Tibial artery (tissue), 4 donors: Measurements from ENCODE around the gene HTT.

Experiments
- DNase-seq, 2 donors: peaks; one replicate each; pipeline ENCODE4 v3.0.0-alpha.2; 2019
- H3K27ac ChIP-seq, 2 donors: fragments of 200-600 bp; sonication (generic) in 1 of 2; 1 replicate in 1 of 2; 2 replicates in 1 of 2; pipeline ENCODE4 v1.5.1; 2018 to 2019; ENCODE audit warnings: mild to moderate bottlenecking in 1 of 2
- H3K27me3 ChIP-seq, 2 donors: fragments of 200-600 bp; sonication (generic) in 1 of 2; one replicate each; pipeline versions ENCODE4 v1.5.1 to v1.6.0; 2016 to 2019
- H3K36me3 ChIP-seq, 3 donors: fragments of 200-600 bp; sonication (generic) in 2 of 3; one replicate each; pipeline ENCODE4 v1.5.1; 2016 to 2019; ENCODE audit warnings: mild to moderate bottlenecking in 2 of 3
- H3K4me1 ChIP-seq, 4 donors: fragments of 200-600 bp; sonication (generic) in 2 of 4; 1 replicate in 3 of 4; 2 replicates in 1 of 4; pipeline ENCODE4 v1.5.1; 2016 to 2019
- H3K4me3 ChIP-seq, 2 donors: fragments of 200-600 bp; sonication (generic) in 1 of 2; 1 replicate in 1 of 2; 2 replicates in 1 of 2; pipeline ENCODE4 v1.5.1; 2018 to 2019; ENCODE audit warnings: mild to moderate bottlenecking in 2 of 2
- H3K9me3 ChIP-seq, 3 donors: fragments of 200-600 bp; sonication (generic) in 1 of 3; one replicate each; pipeline ENCODE4 v1.5.1; 2016 to 2019
- CTCF ChIP-seq, 2 experiments: fragments of 200-600 bp in 1 of 2; fragments of 450-650 bp in 1 of 2; IDR thresholded peaks; one replicate each; pipeline ENCODE4 v1.5.1; 2017 to 2019; ENCODE audit warnings: antibody characterized with exemption in 2 of 2, mild to moderate bottlenecking in 1 of 2, moderate library complexity in 1 of 2
- intact Hi-C: fragments of 100-400 bp; cut with DNase I; formaldehyde crosslinking; loops from one replicate; pipeline ENCODE4 v1.15.0; 2023; ENCODE audit warnings: low total_unique reads

The HTT gene

GRCh38 chr4:3116955-3117354 is 42.5 kb downstream of the HTT start:
- Histone ChIP-seq H3K27ac (no peak overlapping the region), H3K36me3 (peaks cover 56 to 80% (median 77%) of the 10 kb centered on the region in 3 donors), H3K27me3 (no peaks in the 10 kb centered on the region), H3K4me3 (no peak overlapping the region), H3K4me1 (peaks cover 0 to 11% (median 0%) of the 10 kb centered on the region in 4 donors), H3K9me3 (no peaks in the 10 kb centered on the region)
- DNase-seq, result no peak
- intact Hi-C loops, result no loop called here
- TF ChIP-seq CTCF (IDR thresholded peaks at IDR 0.05), result no peak

- Histone ChIP-seq H3K4me3 (no peak overlapping the region), H3K36me3 (peaks cover 49 to 81% (median 71%) of the 10 kb centered on the region in 3 donors), H3K27me3 (no peaks in the 10 kb centered on the region), H3K9me3 (no peaks in the 10 kb centered on the region), H3K27ac (no peak overlapping the region), H3K4me1 (peaks cover 0 to 7% (median 0%) of the 10 kb centered on the region in 4 donors)
- DNase-seq, result no peak
- no peak for TF ChIP-seq CTCF (IDR thresholded peaks at IDR 0.05)
- intact Hi-C loops, result no loop called here
These were observed 43.8 kb downstream of the HTT start for GRCh38 chr4:3118312-3118711.

- intact Hi-C loops, result no loop called here
- no peak for DNase-seq
- Histone ChIP-seq H3K4me3 (no peak overlapping the region), H3K27me3 (no peaks in the 10 kb centered on the region), H3K27ac (no peak overlapping the region), H3K9me3 (no peaks in the 10 kb centered on the region), H3K36me3 (peaks cover 46 to 75% (median 65%) of the 10 kb centered on the region in 3 donors), H3K4me1 (peaks cover 0 to 10% (median 0%) of the 10 kb centered on the region in 4 donors)
- TF ChIP-seq CTCF (IDR thresholded peaks at IDR 0.05), result no peak
These were observed 45.0 kb downstream of the HTT start for GRCh38 chr4:3119464-3119863.

GRCh38 chr4:3121110-3121509 is 46.6 kb downstream of the HTT start:
- no peaks in the 10 kb centered on the region for H3K9me3 ChIP-seq
- no peak overlapping the region for H3K4me3 ChIP-seq
- peaks cover 0 to 10% (median 0%) of the 10 kb centered on the region in 4 donors for H3K4me1 ChIP-seq
- H3K27me3 ChIP-seq, result no peaks in the 10 kb centered on the region
- no peak overlapping the region for H3K27ac ChIP-seq
- peaks cover 38 to 66% (median 51%) of the 10 kb centered on the region in 3 donors for H3K36me3 ChIP-seq
- no peak for DNase-seq
- intact Hi-C loops, result no loop called here
- no peak for TF ChIP-seq CTCF (IDR thresholded peaks at IDR 0.05)

GRCh38 chr4:3121596-3121995 is 47.1 kb downstream of the HTT start:
- intact Hi-C loops, result no loop called here
- DNase-seq, result no peak
- peaks cover 36 to 66% (median 46%) of the 10 kb centered on the region in 3 donors for H3K36me3 ChIP-seq
- no peak overlapping the region for H3K27ac ChIP-seq
- H3K9me3 ChIP-seq, result no peaks in the 10 kb centered on the region
- H3K4me3 ChIP-seq, result no peak overlapping the region
- no peaks in the 10 kb centered on the region for H3K27me3 ChIP-seq
- no peak for TF ChIP-seq CTCF (IDR thresholded peaks at IDR 0.05)
- H3K4me1 ChIP-seq, result peaks cover 0 to 10% (median 0%) of the 10 kb centered on the region in 4 donors

- intact Hi-C loops, result no loop called here
- peaks cover 36 to 69% (median 46%) of the 10 kb centered on the region in 3 donors for H3K36me3 ChIP-seq
- no peak for DNase-seq
- H3K27me3 ChIP-seq, result no peaks in the 10 kb centered on the region
- H3K4me3 ChIP-seq, result no peak overlapping the region
- H3K27ac ChIP-seq, result no peak overlapping the region
- no peak for TF ChIP-seq CTCF (IDR thresholded peaks at IDR 0.05)
- H3K4me1 ChIP-seq, result peaks cover 0 to 10% (median 0%) of the 10 kb centered on the region in 4 donors
- no peaks in the 10 kb centered on the region for H3K9me3 ChIP-seq
These were observed 47.6 kb downstream of the HTT start for GRCh38 chr4:3122081-3122563.
